ENCODE measurements around the gene AIRE. TPM values are rescaled to one million over a fixed set of nuclear protein-coding genes. Genes with fewer than 3 reads are reported as not detected.
"Not testable (repeated sequence)": the region's sequence is repeated elsewhere in the genome, so short reads cannot be mapped to it uniquely, and the experiment has no call there.

AIRE gene
- polyA plus RNA-seq, 1 donor: 0.15 TPM

- DNase-seq: no peak
These were observed 6.5 kb downstream of the AIRE start for GRCh38 chr21:44291936-44292811.

- DNase-seq: no peak
These were observed 7.1 kb downstream of the AIRE start for GRCh38 chr21:44292812-44293195.

GRCh38 chr21:44293551-44294231 is 8.0 kb downstream of the AIRE start:
- no peak for DNase-seq

- peak; percentile 76 for DNase-seq
These were observed 8.9 kb downstream of the AIRE start for GRCh38 chr21:44294391-44295162.

GRCh38 chr21:44295163-44295573 is 9.5 kb downstream of the AIRE start:
- DNase-seq: no peak

- no peak for DNase-seq
These were observed 10.0 kb downstream of the AIRE start for GRCh38 chr21:44295646-44296045.

GRCh38 chr21:44296103-44296519 is 10.4 kb downstream of the AIRE start:
- DNase-seq: no peak

GRCh38 chr21:44296916-44297315 is 11.2 kb downstream of the AIRE start:
- no peak for DNase-seq

- peak; percentile 87 for DNase-seq
These were observed 12.0 kb downstream of the AIRE start for GRCh38 chr21:44297525-44298290.

- DNase-seq: no peak
These were observed 12.6 kb downstream of the AIRE start for GRCh38 chr21:44298301-44298700.

GRCh38 chr21:44299085-44299457 is 13.4 kb downstream of the AIRE start:
- no peak for DNase-seq

GRCh38 chr21:44299458-44300261 is 14.0 kb downstream of the AIRE start, which contains the start of gene PFKL:
PFKL (plus strand) TSS chr21:44300053; CDS start chr21:44300106, 53 bp downstream.
- peak; percentile 65 for DNase-seq

GRCh38 chr21:44300262-44300959 is 14.7 kb downstream of the AIRE start:
- peak; percentile 69 for DNase-seq

- no peak for DNase-seq
These were observed 15.5 kb downstream of the AIRE start for GRCh38 chr21:44301141-44301540.

GRCh38 chr21:44301961-44302406 is 16.3 kb downstream of the AIRE start:
- DNase-seq: peak; percentile 23

- DNase-seq: not testable (repeated sequence)
These were observed 17.1 kb downstream of the AIRE start for GRCh38 chr21:44302573-44303401.

GRCh38 chr21:44303490-44303981 is 17.9 kb downstream of the AIRE start:
- DNase-seq: no peak

GRCh38 chr21:44304011-44304616 is 18.4 kb downstream of the AIRE start:
- no peak for DNase-seq

GRCh38 chr21:44304877-44305293 is 19.2 kb downstream of the AIRE start:
- DNase-seq: no peak
